ENCODE data around the gene FGB. TPM values are rescaled to one million over a fixed set of nuclear protein-coding genes. Genes with fewer than 3 reads are reported as not detected.
"Not testable (repeated sequence)": the region's sequence is repeated elsewhere in the genome, so short reads cannot be mapped to it uniquely, and the experiment has no call there.

FGB gene
- total RNA-seq, 1 experiment from 2014 or later = not detected

DNA sequence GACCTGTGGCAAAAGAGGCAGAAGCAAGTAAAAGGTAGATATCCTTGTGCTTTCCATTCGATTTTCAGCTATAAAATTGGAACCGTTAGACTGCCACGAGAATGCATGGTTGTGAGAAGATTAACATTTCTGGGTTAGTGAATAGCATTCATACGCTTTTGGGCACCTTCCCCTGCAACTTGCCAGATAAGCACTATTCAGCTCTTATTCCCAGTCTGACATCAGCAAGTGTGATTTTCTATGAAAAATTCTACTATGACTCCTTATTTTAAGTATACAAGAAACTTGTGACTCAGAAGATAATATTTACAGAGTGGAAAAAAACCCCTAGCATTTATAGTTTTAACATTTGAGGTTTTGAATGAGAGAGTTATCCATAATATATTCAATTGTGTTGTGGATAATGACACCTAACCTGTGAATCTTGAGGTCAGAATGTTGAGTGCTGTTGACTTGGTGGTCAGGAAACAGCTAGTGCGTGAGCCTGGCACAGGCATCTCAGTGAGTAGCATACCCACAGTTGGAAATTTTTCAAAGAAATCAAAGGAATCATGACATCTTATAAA, 3.9 kb downstream of the FGB start:
- no peak for DNase-seq (ENCODE audit: low spot score)

DNA sequence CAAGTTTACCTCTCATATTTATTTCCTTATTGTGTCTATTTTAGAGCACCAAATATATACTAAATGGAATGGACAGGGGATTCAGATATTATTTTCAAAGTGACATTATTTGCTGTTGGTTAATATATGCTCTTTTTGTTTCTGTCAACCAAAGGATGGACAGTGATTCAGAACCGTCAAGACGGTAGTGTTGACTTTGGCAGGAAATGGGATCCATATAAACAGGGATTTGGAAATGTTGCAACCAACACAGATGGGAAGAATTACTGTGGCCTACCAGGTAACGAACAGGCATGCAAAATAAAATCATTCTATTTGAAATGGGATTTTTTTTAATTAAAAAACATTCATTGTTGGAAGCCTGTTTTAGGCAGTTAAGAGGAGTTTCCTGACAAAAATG, 6.2 kb downstream of the FGB start:
- no peak for DNase-seq (ENCODE audit: low spot score)

- no peak for DNase-seq (ENCODE audit: low spot score)
These were observed 6.8 kb downstream of the FGB start for GRCh38 chr4:154569584-154569983.

GRCh38 chr4:154573190-154573870, 10.5 kb downstream of the FGB start:
- DNase-seq (ENCODE audit: low spot score) = no peak

GRCh38 chr4:154574311-154574710, 11.5 kb downstream of the FGB start:
- no peak for DNase-seq (ENCODE audit: low spot score)

DNA sequence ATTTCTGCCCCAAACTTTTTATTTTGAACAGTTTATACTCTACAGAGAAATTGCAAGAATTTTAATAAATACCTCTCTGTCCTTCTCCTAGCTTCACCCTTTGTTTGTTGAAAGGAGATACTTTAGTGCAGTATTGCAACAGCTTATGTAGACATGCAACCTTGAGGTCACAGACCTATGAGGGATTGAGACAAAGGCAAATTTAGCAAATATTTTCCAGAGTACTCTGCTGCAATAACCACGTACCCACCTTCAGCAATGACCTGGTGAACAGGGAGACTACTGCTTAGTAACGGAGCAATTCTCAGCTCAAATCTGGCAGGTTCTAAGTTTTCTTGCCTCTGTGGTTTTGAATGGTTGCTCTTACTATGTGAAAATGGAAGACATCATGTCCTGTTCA, 14.5 kb downstream of the FGB start:
- DNase-seq (ENCODE audit: low spot score) = no peak

GRCh38 chr4:154578919-154579318, 16.1 kb downstream of the FGB start:
- DNase-seq (ENCODE audit: low spot score) = no peak

DNA sequence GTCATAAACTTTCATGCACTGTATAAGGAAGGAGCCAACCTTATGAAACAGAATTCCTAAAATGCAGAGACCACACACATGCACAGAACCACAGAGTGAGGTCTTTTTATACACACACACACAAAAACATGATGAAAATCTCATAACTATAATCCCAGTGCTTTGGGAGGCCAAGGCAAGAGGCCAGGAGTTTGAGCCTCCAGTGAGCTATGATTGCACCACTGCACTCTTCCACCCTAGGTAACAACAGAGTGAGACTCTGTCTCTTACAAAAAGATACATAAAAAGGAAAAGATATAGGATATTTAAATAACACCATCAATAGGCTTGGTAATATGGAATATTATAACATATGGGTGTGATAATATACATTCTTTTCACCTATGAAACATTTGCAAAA, 17.1 kb downstream of the FGB start:
- DNase-seq (ENCODE audit: low spot score) = no peak

GRCh38 chr4:154582723-154583122, 19.9 kb downstream of the FGB start:
- DNase-seq (ENCODE audit: low spot score) = no peak

DNA sequence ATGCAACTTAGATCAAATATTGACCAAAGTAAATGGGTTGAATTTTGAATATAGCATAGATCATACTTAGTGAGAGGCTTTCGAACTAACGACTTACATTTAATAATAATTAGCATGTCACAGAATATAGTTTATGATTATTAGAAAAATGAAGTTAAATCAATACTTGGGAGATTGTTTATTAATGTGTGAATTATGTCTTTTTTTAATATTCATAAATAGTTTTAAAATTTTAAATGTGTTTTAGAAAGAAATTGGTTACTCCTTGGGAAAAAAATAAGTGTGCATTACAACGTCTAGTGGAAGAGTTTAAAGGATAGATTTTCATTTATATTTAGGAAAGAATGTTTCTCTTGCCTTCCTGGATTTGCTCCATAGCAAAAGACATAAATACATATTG, 20.4 kb downstream of the FGB start:
- no peak for DNase-seq (ENCODE audit: low spot score)

DNA sequence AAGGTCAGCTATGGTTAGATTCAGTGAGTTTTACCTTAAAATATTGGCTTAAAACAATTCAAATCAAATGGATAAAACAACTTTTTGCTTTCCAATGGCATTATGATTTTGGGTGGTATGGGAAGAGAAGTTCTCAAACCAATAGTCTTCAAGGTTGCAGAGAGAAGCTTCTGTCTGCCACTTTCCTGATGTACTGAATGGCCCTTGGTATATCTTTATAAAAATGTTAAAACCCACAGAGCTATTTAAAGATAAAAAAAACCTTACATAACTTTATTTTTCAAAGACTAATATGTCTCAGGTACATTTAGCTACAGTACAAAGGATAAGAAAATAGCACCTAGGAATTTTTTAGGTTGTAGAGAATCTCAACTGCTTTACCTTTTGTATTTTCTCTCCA, 20.9 kb downstream of the FGB start:
- DNase-seq (ENCODE audit: low spot score) = no peak

- DNase-seq (ENCODE audit: low spot score) = no peak
These were observed 21.4 kb downstream of the FGB start for GRCh38 chr4:154584259-154584658.

- DNase-seq (ENCODE audit: low spot score) = no peak
These were observed 22.7 kb downstream of the FGB start for GRCh38 chr4:154585369-154586018.

- no peak for DNase-seq (ENCODE audit: low spot score)
These were observed 23.7 kb downstream of the FGB start for GRCh38 chr4:154586296-154587033.

- no peak for DNase-seq (ENCODE audit: low spot score)
These were observed 25.4 kb downstream of the FGB start for GRCh38 chr4:154588198-154588597.

GRCh38 chr4:154589296-154590197, 26.7 kb downstream of the FGB start:
- no peak for DNase-seq (ENCODE audit: low spot score)

- no peak for DNase-seq (ENCODE audit: low spot score)
These were observed 27.7 kb downstream of the FGB start, which contains the start of gene FGA for GRCh38 chr4:154590329-154591006. Gene FGA (minus strand): TSS chr4:154590742. CDS start chr4:154590687, 55 bp downstream.

GRCh38 chr4:154591890-154592289, 29.1 kb downstream of the FGB start:
- no peak for DNase-seq (ENCODE audit: low spot score)

DNA sequence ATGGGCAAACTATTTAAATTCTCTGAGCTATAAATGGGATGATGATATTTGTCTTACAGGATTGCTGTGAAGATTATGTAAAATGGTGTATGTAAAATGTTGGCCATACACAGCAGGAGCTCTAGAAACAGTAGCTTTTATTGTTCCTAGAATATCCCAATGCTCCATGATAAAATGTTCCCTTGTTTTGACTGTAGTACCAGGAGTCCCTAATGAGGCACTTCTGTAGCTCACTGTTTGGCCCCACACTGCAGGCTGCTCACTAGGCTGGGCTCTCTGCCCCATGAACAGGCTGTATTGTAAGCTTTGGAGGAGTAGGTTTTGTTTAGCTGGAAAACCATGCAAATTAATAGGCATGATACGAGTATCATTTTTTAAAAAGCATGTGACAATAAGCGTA, 31.1 kb downstream of the FGB start:
- DNase-seq (ENCODE audit: low spot score) = no peak

GRCh38 chr4:154594343-154594742, 31.5 kb downstream of the FGB start:
- DNase-seq (ENCODE audit: low spot score) = not testable (repeated sequence)

DNA sequence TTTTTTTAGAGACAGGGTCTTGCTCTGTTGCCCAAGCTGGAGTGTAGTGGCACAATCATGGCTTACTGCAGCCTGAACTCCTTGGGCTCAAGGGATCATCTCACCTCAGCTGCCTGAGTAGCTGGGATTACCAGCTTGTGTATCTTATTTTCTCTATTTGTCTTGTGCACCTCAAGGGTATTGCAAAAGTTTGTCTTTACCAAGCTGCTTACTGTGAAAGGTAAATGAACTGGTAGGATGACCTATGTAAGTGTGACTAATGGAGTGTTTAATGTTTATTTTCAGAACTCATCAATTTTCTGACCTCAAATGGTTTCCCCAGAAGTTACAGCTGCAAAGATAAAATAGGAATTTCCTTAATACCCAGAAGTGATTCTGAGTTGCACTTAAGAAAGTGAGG, 33.0 kb downstream of the FGB start:
- DNase-seq (ENCODE audit: low spot score) = no peak

Data from A172 (cell line).